ENCODE measurements around the gene MRPS35.

GRCh38 chr12:27705263-27705662, 5.4 kb upstream of the MRPS35 start:
- no peak for TF ChIP-seq EGR1 (IDR thresholded peaks at IDR 0.05)
- TF ChIP-seq EP300 (IDR thresholded peaks at IDR 0.05; ENCODE audit: borderline replicate concordance): no peak
- no peak for TF ChIP-seq RAD21 (IDR thresholded peaks at IDR 0.05; ENCODE audit: low read depth)
- TF ChIP-seq CEBPB (IDR thresholded peaks at IDR 0.05): no peak
- no peak for TF ChIP-seq REST (IDR thresholded peaks at IDR 0.05; ENCODE audit: low read depth)
- no peak for TF ChIP-seq USF1 (IDR thresholded peaks at IDR 0.05)
- TF ChIP-seq MAX (IDR thresholded peaks at IDR 0.05): no peak
